HCT116 (cell line): Measurements from ENCODE around the gene CNBD2. TPM values are rescaled to one million over a fixed set of nuclear protein-coding genes. Genes with fewer than 3 reads are reported as not detected.

Experiments used
- ATAC-seq: fragments of 200-7000 bp; cut with Tn5 transposase; 2 replicates; pipeline ENCODE4 v1.9.1; 2020; ENCODE audit warnings: mild to moderate bottlenecking, moderate library complexity
- BruUV-seq: library from RNA; stranded (reverse); fragments of 400-500 nt; replicated peaks from 2 replicates; lab custom pipeline; 2021; lab: Mats Ljungman, UMichigan
- CTCF ChIA-PET: fragments of 300-600 bp; sonication (Branson Sonifier 250); formaldehyde crosslinking; loops from one replicate; lab custom pipeline; 2021; ENCODE audit warnings: antibody characterized with exemption; lab: Charles Lee
- POLR2A ChIA-PET: fragments of 300-600, 350-600 bp; sonication (Branson Sonifier 250); formaldehyde crosslinking; loops from one replicate; lab custom pipeline; 2021; ENCODE audit warnings: antibody characterized with exemption; lab: Charles Lee
- RAD21 ChIA-PET, 2 experiments: fragments of 300-600 bp; sonication (Branson Sonifier 250); formaldehyde crosslinking; loops; one replicate each; lab custom pipeline; 2023; ENCODE audit warnings: low total read pairs in 2 of 2; ENCODE audit not compliant: uncharacterized antibody in 2 of 2, unreplicated experiment in 2 of 2, low non-redundant PET in 1 of 2; lab: Charles Lee
- DNase-seq: peaks from one replicate; pipeline ENCODE4 v3.0.0-alpha.2; 2010; ENCODE audit warnings: low read depth, low spot score
- H2AFZ ChIP-seq: fragments of 200-600 bp; shearing (Covaris generic), sonication (generic); 2 replicates; pipeline ENCODE4 v1.6.1; 2017; ENCODE audit warnings: low read depth, mixed run types, mixed read lengths, antibody characterized with exemption, low read length; ENCODE audit not compliant: poor library complexity, severe bottlenecking
- H3K27ac ChIP-seq: 2 replicates; pipeline ENCODE4 v1.5.1; 2012; ENCODE audit warnings: low read depth, low read length
- H3K27me3 ChIP-seq: fragments of 200-600 bp; sonication (generic); 2 replicates; pipeline ENCODE4 v1.6.1; 2016; ENCODE audit warnings: mixed run types, low read length, mixed read lengths; ENCODE audit not compliant: insufficient read depth
- H3K36me3 ChIP-seq, 2 experiments: fragments of 200-500 bp in 1 of 2; fragments of 200-600 bp in 1 of 2; sonication (Bioruptor generic) in 1 of 2; sonication (generic) in 1 of 2; 2 replicates each; pipeline versions ENCODE4 v1.5.1 to v1.6.1; 2014 to 2016; ENCODE audit warnings: low read length in 2 of 2, inconsistent platforms in 1 of 2, mixed read lengths in 1 of 2, mixed run types in 1 of 2; ENCODE audit not compliant: insufficient read depth in 2 of 2, control insufficient read depth in 1 of 2
- H3K4me1 ChIP-seq, 2 experiments: fragments of 200-600 bp in 1 of 2; sonication (generic) in 1 of 2; 2 replicates each; pipeline versions ENCODE4 v1.5.1 to v1.6.1; 2012 to 2017; ENCODE audit warnings: low read length in 2 of 2, inconsistent platforms in 1 of 2, mild to moderate bottlenecking in 1 of 2, mixed read lengths in 1 of 2, mixed run types in 1 of 2, moderate library complexity in 1 of 2; ENCODE audit not compliant: insufficient read depth in 2 of 2, control insufficient read depth in 1 of 2
- H3K4me2 ChIP-seq: fragments of 200-600 bp; sonication (generic); 2 replicates; pipeline ENCODE4 v1.6.1; 2017; ENCODE audit warnings: mixed run types, low read length, mixed read lengths
- H3K4me3 ChIP-seq, 2 experiments: fragments of 200-600 bp in 1 of 2; sonication (generic) in 1 of 2; replicated peaks in 1 of 2; 2 replicates each; pipeline ENCODE4 v1.5.1; 2011 to 2016; ENCODE audit warnings: low read length in 2 of 2, control low read depth in 1 of 2, low read depth in 1 of 2, mild to moderate bottlenecking in 1 of 2, mixed read lengths in 1 of 2, mixed run types in 1 of 2
- H3K79me2 ChIP-seq: fragments of 200-600 bp; sonication (generic); 2 replicates; pipeline ENCODE4 v1.6.1; 2017; ENCODE audit warnings: mild to moderate bottlenecking, mixed run types, low read length, moderate library complexity, mixed read lengths; ENCODE audit not compliant: insufficient read depth
- H3K9ac ChIP-seq: fragments of 200-600 bp; sonication (generic); 2 replicates; pipeline ENCODE4 v1.6.1; 2016; ENCODE audit warnings: low read length, mixed read lengths
- H3K9me2 ChIP-seq: fragments of 200-600 bp; sonication (generic), shearing (Covaris generic); 2 replicates; pipeline ENCODE4 v1.6.1; 2017; ENCODE audit warnings: mixed run types, mild to moderate bottlenecking, moderate library complexity; ENCODE audit not compliant: insufficient read depth
- H3K9me3 ChIP-seq, 2 experiments: fragments of 200-500 bp in 1 of 2; fragments of 200-600 bp in 1 of 2; sonication (Bioruptor generic) in 1 of 2; sonication (generic) in 1 of 2; 2 replicates each; pipeline ENCODE4 v1.6.1; 2014 to 2017; ENCODE audit warnings: low read length in 2 of 2, mixed read lengths in 2 of 2, inconsistent platforms in 1 of 2, low read depth in 1 of 2, mild to moderate bottlenecking in 1 of 2, mixed run types in 1 of 2, moderate library complexity in 1 of 2; ENCODE audit not compliant: control insufficient read depth in 1 of 2, insufficient read depth in 1 of 2
- H4K20me1 ChIP-seq: fragments of 200-600 bp; sonication (generic), shearing (Covaris generic); 2 replicates; pipeline ENCODE4 v1.6.1; 2017; ENCODE audit warnings: mixed run types, mild to moderate bottlenecking, moderate library complexity; ENCODE audit not compliant: insufficient read depth
- ATF3 ChIP-seq: IDR thresholded peaks from 2 replicates; pipeline ENCODE4 v1.6.1; 2012
- CBX3 ChIP-seq: IDR thresholded peaks from 2 replicates; pipeline ENCODE4 v1.6.1; 2012; ENCODE audit warnings: low read depth
- EGR1 ChIP-seq: IDR thresholded peaks from 2 replicates; pipeline ENCODE4 v1.6.1; 2012; ENCODE audit warnings: low read depth
- ELF1 ChIP-seq: IDR thresholded peaks from 2 replicates; pipeline ENCODE4 v1.6.1; 2012; ENCODE audit warnings: low read depth, borderline replicate concordance
- EZH2 ChIP-seq: fragments of 200-600 bp; sonication (generic); IDR thresholded peaks from 2 replicates; pipeline ENCODE4 v1.6.1; 2017; ENCODE audit warnings: antibody characterized with exemption, mixed run types
- EZH2phosphoT487 ChIP-seq: fragments of 200-600 bp; IDR thresholded peaks from 2 replicates; pipeline ENCODE4 v1.6.1; 2018; ENCODE audit warnings: antibody characterized with exemption, borderline replicate concordance
- FOSL1 ChIP-seq: IDR thresholded peaks from 2 replicates; pipeline ENCODE4 v1.6.1; 2012; ENCODE audit warnings: low read depth
- JUND ChIP-seq: IDR thresholded peaks from 2 replicates; pipeline ENCODE4 v1.6.1; 2012
- MAX ChIP-seq: IDR thresholded peaks from 2 replicates; pipeline ENCODE4 v1.6.1; 2012
- POLR2A ChIP-seq: IDR thresholded peaks from 2 replicates; pipeline ENCODE4 v1.7.0; 2011; ENCODE audit warnings: borderline replicate concordance; ENCODE audit not compliant: insufficient read depth, insufficient read length; ENCODE audit errors: extremely low read depth
- POLR2AphosphoS5 ChIP-seq: IDR thresholded peaks from 2 replicates; pipeline ENCODE4 v1.6.1; 2011; ENCODE audit warnings: mild to moderate bottlenecking, low read depth, low read length, moderate library complexity
- RAD21 ChIP-seq: IDR thresholded peaks from 2 replicates; pipeline ENCODE4 v1.6.1; 2012; ENCODE audit warnings: low read depth, mild to moderate bottlenecking
- SIN3A ChIP-seq: IDR thresholded peaks from 2 replicates; pipeline ENCODE4 v1.6.1; 2012; ENCODE audit warnings: low read depth
- SP1 ChIP-seq: IDR thresholded peaks from 2 replicates; pipeline ENCODE4 v1.6.1; 2012; ENCODE audit warnings: low read depth
- TCF7L2 ChIP-seq: IDR thresholded peaks from 2 replicates; pipeline ENCODE4 v1.7.0; 2011; ENCODE audit warnings: borderline replicate concordance, inconsistent platforms; ENCODE audit not compliant: insufficient read depth, insufficient read length; ENCODE audit errors: extremely low read depth
- YY1 ChIP-seq: IDR thresholded peaks from 2 replicates; pipeline ENCODE4 v1.6.1; 2011; ENCODE audit warnings: low read length, low read depth, moderate library complexity, mild to moderate bottlenecking; ENCODE audit not compliant: insufficient replicate concordance; ENCODE audit errors: extremely low read depth
- ZFX ChIP-seq: fragments of 450-650 bp; IDR thresholded peaks from 2 replicates; pipeline ENCODE4 v1.6.1; 2017
- intact Hi-C: fragments of 100-400 bp; cut with micrococcal nuclease; formaldehyde crosslinking; loops from 2 replicates; pipeline ENCODE4 v1.10.0; 2022
- total RNA-seq: library from RNA; stranded (reverse); gene quantifications from one replicate; pipeline ENCODE4 v1.2.1, GENCODE V29; 2021; ENCODE audit not compliant: unreplicated experiment

CNBD2 gene
- total RNA-seq, 1 experiment from 2014 or later, result 3.1 TPM

- POLR2A ChIA-PET, result interaction anchor here (0.8 to 1.2 kb wide), 3 partner anchors 14 to 35 kb away, joined by 3 read pairs; no protein-coding TSS in a partner anchor
- TF ChIP-seq SP1, result no peak
- peak; percentile 89 for TF ChIP-seq SIN3A
- TF ChIP-seq YY1, result peak; percentile 77
- no peak for TF ChIP-seq RAD21
- no peak for TF ChIP-seq FOSL1
- peak; percentile 99 for TF ChIP-seq POLR2AphosphoS5
- TF ChIP-seq EZH2phosphoT487, result no peak
- TF ChIP-seq MAX, result peak; percentile 70
- TF ChIP-seq ATF3, result no peak
- peak; percentile 91 for TF ChIP-seq ZFX
- peak; percentile 60; the same call in 1 of the 2 replicates for TF ChIP-seq ELF1
- TF ChIP-seq POLR2A, result peak; percentile 85
- no peak for TF ChIP-seq JUND
- TF ChIP-seq EGR1, result peak; percentile 40; the same call in 1 of the 2 replicates
- TF ChIP-seq EZH2, result no peak
- TF ChIP-seq CBX3, result peak; percentile 86
- peak; percentile 53 for TF ChIP-seq TCF7L2
- TF ChIP-seq, all 23 proteins: peak for 10
- Histone ChIP-seq H3K27ac (peak overlapping the region; percentile 92), H3K4me3 (peak overlapping the region; percentile 77 to 89), H2AFZ (peak overlapping the region; percentile 72), H3K79me2 (peaks cover 44% of the 10 kb centered on the region), H4K20me1 (0 out of 2 replicates have a peak, but pooled peaks cover 4% of the 10 kb centered on the region), H3K4me1 (peaks cover 0 to 15% of the 10 kb centered on the region in 2 experiments; a peak in 2 of 4 replicates), H3K36me3 (peaks cover 2 to 3% of the 10 kb centered on the region in 2 experiments; a peak in 2 of 4 replicates), H3K27me3 (no peaks in the 10 kb centered on the region), H3K9ac (peak overlapping the region; percentile 99), H3K4me2 (peak overlapping the region; percentile 82), H3K9me3 (no peaks in the 10 kb centered on the region), H3K9me2 (no peaks in the 10 kb centered on the region)
- RAD21 ChIA-PET, result no interaction called here
- no TSS peak for BruUV-seq
- DNase-seq (peak; percentile 62), ATAC-seq (peak; percentile 95)
- CTCF ChIA-PET, result no interaction called here
- intact Hi-C loops, result loop anchor here (1.0 to 5.0 kb wide), 2 partner anchors 55 to 87 kb away; no protein-coding TSS in a partner anchor
Measured at GRCh38 chr20:36050436-36051317, 82.3 kb downstream of the CNBD2 start.
